GM23338 (cell line): ENCODE results near the gene B3GNT3. TPM values are rescaled to one million over a fixed set of nuclear protein-coding genes. Genes with fewer than 3 reads are reported as not detected.

ENCODE experiments used
- ATAC-seq: fragments of 200-7000 bp; cut with Tn5 transposase; 3 replicates; pipeline ENCODE4 v1.9.1; 2020
- DNase-seq: peaks from one replicate; pipeline ENCODE4 v3.0.0-alpha.2; 2015; ENCODE audit warnings: low spot score
- H2AFZ ChIP-seq: fragments of 200-600 bp; sonication (generic); 2 replicates; pipeline ENCODE4 v1.8.0; 2016; ENCODE audit warnings: antibody characterized with exemption, mild to moderate bottlenecking, moderate library complexity
- H3F3A ChIP-seq: fragments of 200-600 bp; sonication (generic); replicated peaks from 2 replicates; pipeline ENCODE4 v1.8.0; 2017; ENCODE audit warnings: antibody characterized with exemption, mixed run types, low read depth
- H3K27ac ChIP-seq: fragments of 200-600 bp; sonication (generic); 2 replicates; pipeline ENCODE4 v1.6.1; 2016; ENCODE audit warnings: low read depth
- H3K27me3 ChIP-seq: fragments of 200-600 bp; sonication (generic); 2 replicates; pipeline ENCODE4 v1.8.0; 2016; ENCODE audit warnings: mild to moderate bottlenecking, mixed run types, moderate library complexity; ENCODE audit not compliant: insufficient read depth
- H3K36me3 ChIP-seq: fragments of 200-600 bp; sonication (generic); 2 replicates; pipeline ENCODE4 v1.8.0; 2016; ENCODE audit warnings: mild to moderate bottlenecking; ENCODE audit not compliant: insufficient read depth
- H3K4me1 ChIP-seq: fragments of 200-600 bp; sonication (generic); 2 replicates; pipeline ENCODE4 v1.8.0; 2016; ENCODE audit warnings: mild to moderate bottlenecking, moderate library complexity; ENCODE audit not compliant: insufficient read depth
- H3K4me2 ChIP-seq: fragments of 200-600 bp; sonication (generic); 2 replicates; pipeline ENCODE4 v1.7.1; 2017; ENCODE audit warnings: mixed run types
- H3K4me3 ChIP-seq: fragments of 200-600 bp; sonication (generic); 2 replicates; pipeline ENCODE4 v1.6.1; 2016; ENCODE audit warnings: mixed run types
- H3K79me2 ChIP-seq: fragments of 200-600 bp; sonication (generic); replicated peaks from 2 replicates; pipeline ENCODE4 v1.8.0; 2017; ENCODE audit warnings: mild to moderate bottlenecking; ENCODE audit not compliant: insufficient read depth
- H3K9me2 ChIP-seq: fragments of 200-600 bp; sonication (generic); 2 replicates; pipeline ENCODE4 v1.8.0; 2017; ENCODE audit not compliant: insufficient read depth
- H4K20me1 ChIP-seq: fragments of 200-600 bp; sonication (generic); replicated peaks from 2 replicates; pipeline ENCODE4 v1.8.0; 2017; ENCODE audit warnings: mild to moderate bottlenecking; ENCODE audit not compliant: insufficient read depth
- H3K27ac Mint-ChIP-seq: 2 replicates; pipeline ENCODE4 v1.8.0; 2020; ENCODE audit warnings: inconsistent platforms, mild to moderate bottlenecking, moderate library complexity, mixed read lengths
- H3K27me3 Mint-ChIP-seq: 3 replicates; pipeline ENCODE4 v1.8.0; 2022; ENCODE audit warnings: low read depth, mild to moderate bottlenecking, moderate library complexity, mixed read lengths, inconsistent platforms; ENCODE audit not compliant: insufficient read depth, poor library complexity
- H3K36me3 Mint-ChIP-seq: 3 replicates; pipeline ENCODE4 v1.8.0; 2021; ENCODE audit warnings: low read depth, mild to moderate bottlenecking, inconsistent platforms, moderate library complexity, mixed read lengths
- H3K4me1 Mint-ChIP-seq: 3 replicates; pipeline ENCODE4 v1.8.0; 2020; ENCODE audit warnings: mild to moderate bottlenecking, inconsistent platforms, mixed read lengths
- H3K4me3 Mint-ChIP-seq: 3 replicates; pipeline ENCODE4 v1.8.0; 2021; ENCODE audit warnings: moderate library complexity, mild to moderate bottlenecking, inconsistent platforms, mixed read lengths
- H3K9me3 Mint-ChIP-seq: 3 replicates; pipeline ENCODE4 v1.8.0; 2020; ENCODE audit warnings: moderate library complexity, mild to moderate bottlenecking, inconsistent platforms, mixed read lengths
- CREB1 ChIP-seq: fragments of 250-450 bp; sonication (Bioruptor Pico); IDR thresholded peaks from 2 replicates; pipeline ENCODE4 v1.5.0; 2020; ENCODE audit warnings: low read depth, mild to moderate bottlenecking, moderate library complexity
- EZH2 ChIP-seq: fragments of 200-600 bp; sonication (generic); IDR thresholded peaks from one replicate; pipeline ENCODE4 v1.8.0; 2017; ENCODE audit warnings: antibody characterized with exemption, mild to moderate bottlenecking, low read depth; ENCODE audit not compliant: unreplicated experiment
- EZH2phosphoT487 ChIP-seq: fragments of 200-600 bp; sonication (generic); IDR thresholded peaks from one replicate; pipeline ENCODE4 v1.8.1; 2018; ENCODE audit warnings: antibody characterized with exemption; ENCODE audit not compliant: unreplicated experiment
- JUNB ChIP-seq: IDR thresholded peaks from one replicate; pipeline ENCODE4 v1.6.1; 2016; ENCODE audit warnings: antibody characterized with exemption; ENCODE audit not compliant: unreplicated experiment
- NANOG ChIP-seq: IDR thresholded peaks from 2 replicates; pipeline ENCODE4 v1.6.1; 2016; ENCODE audit warnings: antibody characterized with exemption, borderline replicate concordance
- POLR2AphosphoS5 ChIP-seq: IDR thresholded peaks from 2 replicates; pipeline ENCODE4 v1.6.1; 2016; ENCODE audit warnings: antibody characterized with exemption, low read depth
- STAT1 ChIP-seq: IDR thresholded peaks from one replicate; pipeline ENCODE4 v1.6.1; 2016; ENCODE audit warnings: antibody characterized with exemption; ENCODE audit not compliant: unreplicated experiment
- ZNF114 ChIP-seq: fragments of 250-450 bp; sonication (Bioruptor Pico); IDR thresholded peaks from 2 replicates; pipeline ENCODE4 v1.5.0; 2020; ENCODE audit warnings: mild to moderate bottlenecking, moderate library complexity
- ZNF331 ChIP-seq: fragments of 250-450 bp; sonication (Bioruptor Pico); IDR thresholded peaks from 2 replicates; pipeline ENCODE4 v1.5.0; 2020; ENCODE audit warnings: low read depth, mild to moderate bottlenecking, moderate library complexity
- polyA plus RNA-seq: library from polyadenylated mRNA; unstranded; fragments of >200 nt; fragmentation: Nextera tagmentation; extraction: Ambion mirVana; gene quantifications from 2 replicates; pipeline ENCODE4 v1.2.1, GENCODE V29; 2016
- total RNA-seq: library from RNA; depleted of rRNA; stranded (reverse); fragments of >200 nt; shearing (Covaris generic); gene quantifications from 2 replicates; pipeline ENCODE4 v1.2.3, GENCODE V29; 2014
- TF ChIP-seq, protein P1 (sequence below): fragments of 250-450 bp; sonication (Bioruptor Pico); IDR thresholded peaks from 2 replicates; pipeline ENCODE4 v1.5.0; 2020; ENCODE audit warnings: mild to moderate bottlenecking, moderate library complexity
- TF ChIP-seq, protein P2 (sequence below), 2 experiments: fragments of 200-600 bp in 1 of 2; sonication (generic) in 1 of 2; conservative IDR thresholded peaks; 2 replicates each; pipeline versions ENCODE4 v1.5.1 to v1.6.1; 2016 to 2017; ENCODE audit warnings: antibody characterized with exemption in 2 of 2, low read depth in 2 of 2, mild to moderate bottlenecking in 2 of 2, moderate library complexity in 1 of 2
- TF ChIP-seq, protein P3 (sequence below): IDR thresholded peaks from one replicate; pipeline ENCODE4 v1.6.1; 2018; ENCODE audit warnings: antibody characterized with exemption; ENCODE audit not compliant: unreplicated experiment

The B3GNT3 gene
- total and polyA plus RNA-seq, 2 experiments from 2014 or later = 0.99 to 1.9 TPM

DNA sequence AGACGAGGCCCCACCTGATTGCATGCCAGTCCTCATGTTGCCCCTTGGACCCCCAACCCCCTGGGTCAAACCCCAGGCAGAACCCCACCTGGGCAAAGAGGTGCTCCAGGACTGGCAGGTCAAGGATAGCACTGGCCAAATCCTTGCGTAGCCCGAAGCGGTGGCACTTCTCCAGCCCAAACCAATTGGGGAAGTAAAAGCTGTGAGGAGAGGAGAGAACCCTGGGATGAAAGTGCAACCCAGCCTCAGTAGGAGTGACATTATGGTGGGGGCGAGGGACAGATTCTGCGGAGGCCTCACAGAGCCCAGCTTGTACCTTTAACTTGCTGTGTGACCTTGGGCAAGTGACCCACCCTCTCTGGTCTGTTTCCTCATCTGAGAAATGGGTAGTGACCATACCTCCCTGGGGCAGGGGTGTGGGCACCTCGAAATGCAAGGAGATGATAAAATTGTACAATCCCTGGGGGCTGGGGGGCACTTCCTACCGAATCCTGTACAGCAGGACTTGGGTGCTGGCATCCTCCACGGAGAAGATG is 48.4 kb downstream of the B3GNT3 start (continued):
- TF ChIP-seq, protein P1, sequence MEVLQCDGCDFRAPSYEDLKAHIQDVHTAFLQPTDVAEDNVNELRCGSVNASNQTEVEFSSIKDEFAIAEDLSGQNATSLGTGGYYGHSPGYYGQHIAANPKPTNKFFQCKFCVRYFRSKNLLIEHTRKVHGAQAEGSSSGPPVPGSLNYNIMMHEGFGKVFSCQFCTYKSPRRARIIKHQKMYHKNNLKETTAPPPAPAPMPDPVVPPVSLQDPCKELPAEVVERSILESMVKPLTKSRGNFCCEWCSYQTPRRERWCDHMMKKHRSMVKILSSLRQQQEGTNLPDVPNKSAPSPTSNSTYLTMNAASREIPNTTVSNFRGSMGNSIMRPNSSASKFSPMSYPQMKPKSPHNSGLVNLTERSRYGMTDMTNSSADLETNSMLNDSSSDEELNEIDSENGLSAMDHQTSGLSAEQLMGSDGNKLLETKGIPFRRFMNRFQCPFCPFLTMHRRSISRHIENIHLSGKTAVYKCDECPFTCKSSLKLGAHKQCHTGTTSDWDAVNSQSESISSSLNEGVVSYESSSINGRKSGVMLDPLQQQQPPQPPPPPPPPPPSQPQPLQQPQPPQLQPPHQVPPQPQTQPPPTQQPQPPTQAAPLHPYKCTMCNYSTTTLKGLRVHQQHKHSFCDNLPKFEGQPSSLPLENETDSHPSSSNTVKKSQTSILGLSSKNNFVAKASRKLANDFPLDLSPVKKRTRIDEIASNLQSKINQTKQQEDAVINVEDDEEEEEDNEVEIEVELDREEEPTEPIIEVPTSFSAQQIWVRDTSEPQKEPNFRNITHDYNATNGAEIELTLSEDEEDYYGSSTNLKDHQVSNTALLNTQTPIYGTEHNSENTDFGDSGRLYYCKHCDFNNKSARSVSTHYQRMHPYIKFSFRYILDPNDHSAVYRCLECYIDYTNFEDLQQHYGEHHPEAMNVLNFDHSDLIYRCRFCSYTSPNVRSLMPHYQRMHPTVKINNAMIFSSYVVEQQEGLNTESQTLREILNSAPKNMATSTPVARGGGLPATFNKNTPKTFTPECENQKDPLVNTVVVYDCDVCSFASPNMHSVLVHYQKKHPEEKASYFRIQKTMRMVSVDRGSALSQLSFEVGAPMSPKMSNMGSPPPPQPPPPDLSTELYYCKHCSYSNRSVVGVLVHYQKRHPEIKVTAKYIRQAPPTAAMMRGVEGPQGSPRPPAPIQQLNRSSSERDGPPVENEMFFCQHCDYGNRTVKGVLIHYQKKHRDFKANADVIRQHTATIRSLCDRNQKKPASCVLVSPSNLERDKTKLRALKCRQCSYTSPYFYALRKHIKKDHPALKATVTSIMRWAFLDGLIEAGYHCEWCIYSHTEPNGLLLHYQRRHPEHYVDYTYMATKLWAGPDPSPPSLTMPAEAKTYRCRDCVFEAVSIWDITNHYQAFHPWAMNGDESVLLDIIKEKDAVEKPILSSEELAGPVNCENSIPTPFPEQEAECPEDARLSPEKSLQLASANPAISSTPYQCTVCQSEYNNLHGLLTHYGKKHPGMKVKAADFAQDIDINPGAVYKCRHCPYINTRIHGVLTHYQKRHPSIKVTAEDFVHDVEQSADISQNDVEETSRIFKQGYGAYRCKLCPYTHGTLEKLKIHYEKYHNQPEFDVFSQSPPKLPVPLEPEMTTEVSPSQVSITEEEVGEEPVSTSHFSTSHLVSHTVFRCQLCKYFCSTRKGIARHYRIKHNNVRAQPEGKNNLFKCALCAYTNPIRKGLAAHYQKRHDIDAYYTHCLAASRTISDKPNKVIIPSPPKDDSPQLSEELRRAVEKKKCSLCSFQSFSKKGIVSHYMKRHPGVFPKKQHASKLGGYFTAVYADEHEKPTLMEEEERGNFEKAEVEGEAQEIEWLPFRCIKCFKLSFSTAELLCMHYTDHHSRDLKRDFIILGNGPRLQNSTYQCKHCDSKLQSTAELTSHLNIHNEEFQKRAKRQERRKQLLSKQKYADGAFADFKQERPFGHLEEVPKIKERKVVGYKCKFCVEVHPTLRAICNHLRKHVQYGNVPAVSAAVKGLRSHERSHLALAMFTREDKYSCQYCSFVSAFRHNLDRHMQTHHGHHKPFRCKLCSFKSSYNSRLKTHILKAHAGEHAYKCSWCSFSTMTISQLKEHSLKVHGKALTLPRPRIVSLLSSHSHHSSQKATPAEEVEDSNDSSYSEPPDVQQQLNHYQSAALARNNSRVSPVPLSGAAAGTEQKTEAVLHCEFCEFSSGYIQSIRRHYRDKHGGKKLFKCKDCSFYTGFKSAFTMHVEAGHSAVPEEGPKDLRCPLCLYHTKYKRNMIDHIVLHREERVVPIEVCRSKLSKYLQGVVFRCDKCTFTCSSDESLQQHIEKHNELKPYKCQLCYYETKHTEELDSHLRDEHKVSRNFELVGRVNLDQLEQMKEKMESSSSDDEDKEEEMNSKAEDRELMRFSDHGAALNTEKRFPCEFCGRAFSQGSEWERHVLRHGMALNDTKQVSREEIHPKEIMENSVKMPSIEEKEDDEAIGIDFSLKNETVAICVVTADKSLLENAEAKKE = no peak
- TF ChIP-seq NANOG (no peak), POLR2AphosphoS5 (no peak), EZH2phosphoT487 (no peak), CREB1 (no peak)

DNA sequence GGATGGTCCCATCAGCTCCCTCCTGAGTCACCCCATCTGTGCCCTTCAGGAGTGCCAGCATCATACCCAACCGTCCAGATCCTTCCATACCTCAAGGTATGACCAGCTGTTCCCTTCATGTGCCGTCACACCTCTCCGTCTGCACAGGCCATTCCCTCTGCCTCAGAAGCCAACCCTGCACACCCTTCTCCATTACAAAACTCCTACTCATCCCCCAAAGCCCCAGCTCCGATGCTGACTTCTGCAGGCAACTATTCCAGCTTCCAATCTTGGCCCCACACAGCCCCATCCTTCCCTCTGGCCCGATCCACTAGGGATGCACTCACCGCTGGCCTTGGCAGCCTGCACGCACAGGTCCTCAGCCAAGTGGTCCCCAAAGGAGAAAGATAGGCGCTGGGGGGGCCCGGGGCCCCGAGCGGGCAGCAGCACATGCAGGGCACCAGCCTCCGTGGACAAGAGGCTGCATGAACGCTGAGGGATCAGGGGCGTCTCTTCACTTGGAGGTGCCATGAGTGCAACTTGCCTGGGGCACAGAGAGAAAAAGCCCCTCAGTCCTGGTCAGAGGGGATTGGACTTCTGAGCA is 49.1 kb downstream of the B3GNT3 start:
- DNase-seq (no peak), ATAC-seq (no peak)
- peaks cover 6% of the 10 kb centered on the region; the same call in 1 of the 2 replicates for H3K4me1 ChIP-seq
- no peak overlapping the region for H3K27ac Mint-ChIP-seq
- no peaks in the 10 kb centered on the region for H3K36me3 ChIP-seq
- peaks cover 18% of the 10 kb centered on the region; the same call in 1 of the 2 replicates for H3K27me3 ChIP-seq
- no peaks in the 10 kb centered on the region for H4K20me1 ChIP-seq
- H3K4me2 ChIP-seq = no peak overlapping the region
- no peak overlapping the region for H3K4me3 ChIP-seq
- H3K4me3 Mint-ChIP-seq = no peak overlapping the region
- no peaks in the 10 kb centered on the region for H3K9me2 ChIP-seq
- H3K9me3 Mint-ChIP-seq = no peaks in the 10 kb centered on the region; the same call in 2 of the 3 replicates
- H3K27me3 Mint-ChIP-seq = peaks cover 37% of the 10 kb centered on the region
- H3K79me2 ChIP-seq = no peaks in the 10 kb centered on the region
- H3K36me3 Mint-ChIP-seq = no peaks in the 10 kb centered on the region
- H2AFZ ChIP-seq = no peak overlapping the region
- H3K27ac ChIP-seq = no peak overlapping the region
- H3F3A ChIP-seq = 0 out of 2 replicates have a peak, but pooled peaks cover 3% of the 10 kb centered on the region
- H3K4me1 Mint-ChIP-seq = peaks cover 8% of the 10 kb centered on the region
- no peak for TF ChIP-seq ZNF114 (CRISPR knock-in tag)
- TF ChIP-seq EZH2 = no peak
- no peak for TF ChIP-seq POLR2AphosphoS5
- TF ChIP-seq, protein P2, sequence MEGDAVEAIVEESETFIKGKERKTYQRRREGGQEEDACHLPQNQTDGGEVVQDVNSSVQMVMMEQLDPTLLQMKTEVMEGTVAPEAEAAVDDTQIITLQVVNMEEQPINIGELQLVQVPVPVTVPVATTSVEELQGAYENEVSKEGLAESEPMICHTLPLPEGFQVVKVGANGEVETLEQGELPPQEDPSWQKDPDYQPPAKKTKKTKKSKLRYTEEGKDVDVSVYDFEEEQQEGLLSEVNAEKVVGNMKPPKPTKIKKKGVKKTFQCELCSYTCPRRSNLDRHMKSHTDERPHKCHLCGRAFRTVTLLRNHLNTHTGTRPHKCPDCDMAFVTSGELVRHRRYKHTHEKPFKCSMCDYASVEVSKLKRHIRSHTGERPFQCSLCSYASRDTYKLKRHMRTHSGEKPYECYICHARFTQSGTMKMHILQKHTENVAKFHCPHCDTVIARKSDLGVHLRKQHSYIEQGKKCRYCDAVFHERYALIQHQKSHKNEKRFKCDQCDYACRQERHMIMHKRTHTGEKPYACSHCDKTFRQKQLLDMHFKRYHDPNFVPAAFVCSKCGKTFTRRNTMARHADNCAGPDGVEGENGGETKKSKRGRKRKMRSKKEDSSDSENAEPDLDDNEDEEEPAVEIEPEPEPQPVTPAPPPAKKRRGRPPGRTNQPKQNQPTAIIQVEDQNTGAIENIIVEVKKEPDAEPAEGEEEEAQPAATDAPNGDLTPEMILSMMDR (conservative IDR thresholded peaks at IDR 0.05; ENCODE audit: low read depth in 2 of 2) = no peak
- no peak for TF ChIP-seq STAT1
- TF ChIP-seq EZH2phosphoT487 = no peak
- TF ChIP-seq JUNB = no peak
- TF ChIP-seq, protein P3, sequence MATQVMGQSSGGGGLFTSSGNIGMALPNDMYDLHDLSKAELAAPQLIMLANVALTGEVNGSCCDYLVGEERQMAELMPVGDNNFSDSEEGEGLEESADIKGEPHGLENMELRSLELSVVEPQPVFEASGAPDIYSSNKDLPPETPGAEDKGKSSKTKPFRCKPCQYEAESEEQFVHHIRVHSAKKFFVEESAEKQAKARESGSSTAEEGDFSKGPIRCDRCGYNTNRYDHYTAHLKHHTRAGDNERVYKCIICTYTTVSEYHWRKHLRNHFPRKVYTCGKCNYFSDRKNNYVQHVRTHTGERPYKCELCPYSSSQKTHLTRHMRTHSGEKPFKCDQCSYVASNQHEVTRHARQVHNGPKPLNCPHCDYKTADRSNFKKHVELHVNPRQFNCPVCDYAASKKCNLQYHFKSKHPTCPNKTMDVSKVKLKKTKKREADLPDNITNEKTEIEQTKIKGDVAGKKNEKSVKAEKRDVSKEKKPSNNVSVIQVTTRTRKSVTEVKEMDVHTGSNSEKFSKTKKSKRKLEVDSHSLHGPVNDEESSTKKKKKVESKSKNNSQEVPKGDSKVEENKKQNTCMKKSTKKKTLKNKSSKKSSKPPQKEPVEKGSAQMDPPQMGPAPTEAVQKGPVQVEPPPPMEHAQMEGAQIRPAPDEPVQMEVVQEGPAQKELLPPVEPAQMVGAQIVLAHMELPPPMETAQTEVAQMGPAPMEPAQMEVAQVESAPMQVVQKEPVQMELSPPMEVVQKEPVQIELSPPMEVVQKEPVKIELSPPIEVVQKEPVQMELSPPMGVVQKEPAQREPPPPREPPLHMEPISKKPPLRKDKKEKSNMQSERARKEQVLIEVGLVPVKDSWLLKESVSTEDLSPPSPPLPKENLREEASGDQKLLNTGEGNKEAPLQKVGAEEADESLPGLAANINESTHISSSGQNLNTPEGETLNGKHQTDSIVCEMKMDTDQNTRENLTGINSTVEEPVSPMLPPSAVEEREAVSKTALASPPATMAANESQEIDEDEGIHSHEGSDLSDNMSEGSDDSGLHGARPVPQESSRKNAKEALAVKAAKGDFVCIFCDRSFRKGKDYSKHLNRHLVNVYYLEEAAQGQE = no peak
- TF ChIP-seq CREB1 = no peak
- TF ChIP-seq ZNF331 (CRISPR knock-in tag) = no peak
- no peak for TF ChIP-seq NANOG
